NCI-H226 (cell line): ENCODE measurements around the gene MGAT5B.
"Not testable (repeated sequence)": the region's sequence is repeated elsewhere in the genome, so short reads cannot be mapped to it uniquely, and the experiment has no call there.

Source experiments
- DNase-seq: peaks from one replicate; pipeline ENCODE4 v3.0.0-alpha.2; 2015

The MGAT5B gene

GRCh38 chr17:76849160-76849559, 19.0 kb upstream of the MGAT5B start:
- DNase-seq = not testable (repeated sequence)

GRCh38 chr17:76852843-76853242, 15.4 kb upstream of the MGAT5B start:
- no peak for DNase-seq

GRCh38 chr17:76855105-76855504, 13.1 kb upstream of the MGAT5B start:
- no peak for DNase-seq

GRCh38 chr17:76862079-76862478, 6.1 kb upstream of the MGAT5B start:
- no peak for DNase-seq

- no peak for DNase-seq
Measured at GRCh38 chr17:76862494-76862893, 5.7 kb upstream of the MGAT5B start.

DNA sequence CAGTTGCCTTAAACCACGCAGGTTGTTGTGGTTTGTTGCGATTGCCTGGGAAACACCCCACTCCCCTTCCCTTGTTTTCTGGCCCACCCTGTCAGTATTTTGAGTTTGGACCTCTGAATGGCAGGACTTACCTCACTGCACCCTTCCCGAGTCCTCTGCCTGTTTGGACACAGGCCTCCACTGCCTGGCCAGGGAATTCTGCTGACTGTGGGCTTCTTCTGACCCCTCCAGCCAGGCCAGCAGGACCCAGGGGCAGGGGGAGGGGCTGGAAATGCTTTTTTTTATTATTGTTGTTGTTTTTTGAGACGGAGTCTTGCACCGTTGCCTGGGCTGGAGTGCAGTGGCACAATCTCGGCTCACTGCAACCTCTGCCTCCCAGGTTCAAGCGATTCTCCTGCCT, 4.2 kb upstream of the MGAT5B start:
- no peak for DNase-seq

DNA sequence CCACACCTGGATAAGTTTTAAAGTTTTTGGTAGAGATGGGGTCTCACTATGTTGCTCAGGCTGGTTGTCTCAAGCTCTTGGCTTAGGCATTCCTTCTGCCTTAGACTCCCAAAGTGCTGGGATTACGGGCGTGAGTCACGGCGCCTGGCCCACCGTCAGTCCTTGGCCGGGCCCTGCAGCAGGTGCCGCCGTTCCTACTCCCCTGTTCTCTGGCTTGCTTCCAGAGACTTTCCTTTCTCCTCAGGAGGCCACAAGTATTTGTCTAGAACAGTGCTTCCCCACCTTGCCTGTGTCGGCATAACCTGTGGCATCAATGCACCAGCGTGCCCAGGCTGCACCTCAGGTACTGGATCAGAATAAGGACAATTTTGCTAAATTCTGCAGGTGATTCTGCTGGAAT, 3.0 kb upstream of the MGAT5B start:
- no peak for DNase-seq

- DNase-seq = no peak
Measured at GRCh38 chr17:76866203-76866602, 2.0 kb upstream of the MGAT5B start.

GRCh38 chr17:76866774-76867577, 1.2 kb upstream of the MGAT5B start:
- DNase-seq = peak; percentile 87

- DNase-seq = peak; percentile 84
Measured at GRCh38 chr17:76867578-76868175, 527 bp upstream of the MGAT5B start.

DNA sequence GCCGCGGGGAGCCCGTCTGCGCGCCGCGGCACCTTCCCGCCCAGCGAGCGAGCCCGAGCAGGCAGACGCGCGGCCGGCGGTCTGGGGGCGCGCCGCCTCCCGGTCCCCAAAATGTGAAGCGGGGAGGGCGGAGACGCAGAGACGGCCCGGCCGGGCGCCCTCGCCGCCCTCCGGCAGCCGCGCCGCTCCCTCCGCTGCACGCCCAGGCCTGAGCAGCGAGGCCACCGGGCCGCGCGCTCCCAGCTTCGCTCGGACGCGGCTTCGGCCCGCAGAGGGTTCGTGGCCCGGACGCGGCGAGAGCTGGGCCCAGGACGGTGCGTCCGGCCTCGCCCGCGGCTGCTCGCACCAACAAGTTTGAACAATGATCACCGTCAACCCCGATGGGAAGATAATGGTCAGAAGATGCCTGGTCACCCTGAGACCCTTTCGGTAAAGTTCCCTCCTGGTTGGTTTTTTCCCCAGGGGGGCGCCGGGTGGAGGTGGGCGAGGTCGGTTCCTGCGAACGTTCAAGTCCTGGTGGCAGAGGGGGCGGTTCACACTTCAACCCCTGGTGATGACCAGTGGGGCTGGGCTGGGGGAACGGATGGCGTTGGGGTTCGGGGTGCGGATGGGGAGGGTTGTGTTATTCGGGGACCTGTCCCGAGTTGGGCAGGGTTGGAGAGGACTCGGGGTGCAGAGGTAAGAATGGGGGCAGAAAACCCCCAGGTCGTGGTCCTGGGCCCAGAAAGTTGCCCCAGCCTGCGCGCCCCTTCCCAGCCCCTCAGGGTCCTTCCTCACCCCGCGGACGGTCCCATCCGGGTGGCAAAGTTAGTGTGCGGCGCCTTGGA, 678 bp downstream of the MGAT5B start:
- DNase-seq = no peak

GRCh38 chr17:76869496-76870376, 1.5 kb downstream of the MGAT5B start:
- no peak for DNase-seq

GRCh38 chr17:76870377-76870714, 2.1 kb downstream of the MGAT5B start:
- no peak for DNase-seq

GRCh38 chr17:76871668-76872067, 3.5 kb downstream of the MGAT5B start:
- DNase-seq = no peak

DNA sequence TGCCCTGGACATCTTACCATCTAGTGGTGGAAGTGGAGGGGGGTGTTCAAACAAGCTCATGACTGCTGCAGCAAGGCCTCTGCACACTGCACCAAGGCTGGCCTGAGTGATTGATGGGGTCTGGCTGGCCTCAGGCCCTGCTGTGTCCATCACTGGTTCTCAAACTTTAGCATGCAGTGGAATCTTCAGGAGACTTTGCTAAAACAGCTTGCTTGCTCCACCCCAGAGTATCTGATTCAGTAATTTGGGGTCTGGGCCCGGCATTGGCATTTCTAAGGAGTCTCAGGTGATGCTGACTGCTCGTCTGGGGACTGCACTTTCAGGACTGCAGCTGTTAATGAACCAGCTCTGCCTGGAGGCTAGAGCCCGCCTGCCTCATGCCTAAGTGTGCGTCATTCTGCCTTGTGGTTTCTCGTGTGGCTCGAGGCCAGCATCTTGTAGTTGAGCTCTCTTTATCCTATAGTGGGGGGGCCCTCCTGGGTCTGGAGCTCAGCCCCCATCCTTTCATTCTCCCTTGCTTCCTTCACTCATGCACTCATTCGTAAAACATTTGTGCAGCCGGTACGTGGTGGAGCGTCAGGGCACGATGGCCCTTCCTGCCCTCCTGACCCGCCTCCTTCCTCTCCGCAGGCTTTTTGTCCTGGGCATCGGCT, 4.1 kb downstream of the MGAT5B start:
- DNase-seq = peak; percentile 99

GRCh38 chr17:76872874-76873221, 4.6 kb downstream of the MGAT5B start:
- no peak for DNase-seq

DNA sequence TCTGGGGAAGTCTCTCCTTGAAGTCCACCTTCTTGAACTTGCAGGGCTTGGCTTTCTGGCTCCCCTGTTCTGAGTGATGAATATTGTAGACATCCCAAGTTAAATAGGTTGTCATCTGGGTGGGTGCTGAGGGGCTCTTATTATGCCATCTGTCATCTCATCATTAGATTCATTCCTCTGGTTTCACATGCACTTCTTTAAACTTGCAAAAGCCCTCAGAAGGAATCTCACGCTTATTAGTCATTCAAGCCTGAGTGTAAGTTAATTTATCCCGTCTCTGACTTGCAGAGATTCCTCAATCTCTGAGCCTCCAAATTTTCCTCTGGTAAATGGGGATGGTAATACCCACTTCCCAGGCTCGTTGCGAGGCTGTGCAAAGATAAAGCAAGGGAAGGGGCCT, 5.7 kb downstream of the MGAT5B start:
- DNase-seq = no peak

GRCh38 chr17:76877437-76877836, 9.2 kb downstream of the MGAT5B start:
- DNase-seq = no peak

GRCh38 chr17:76878568-76878967, 10.4 kb downstream of the MGAT5B start:
- no peak for DNase-seq

DNA sequence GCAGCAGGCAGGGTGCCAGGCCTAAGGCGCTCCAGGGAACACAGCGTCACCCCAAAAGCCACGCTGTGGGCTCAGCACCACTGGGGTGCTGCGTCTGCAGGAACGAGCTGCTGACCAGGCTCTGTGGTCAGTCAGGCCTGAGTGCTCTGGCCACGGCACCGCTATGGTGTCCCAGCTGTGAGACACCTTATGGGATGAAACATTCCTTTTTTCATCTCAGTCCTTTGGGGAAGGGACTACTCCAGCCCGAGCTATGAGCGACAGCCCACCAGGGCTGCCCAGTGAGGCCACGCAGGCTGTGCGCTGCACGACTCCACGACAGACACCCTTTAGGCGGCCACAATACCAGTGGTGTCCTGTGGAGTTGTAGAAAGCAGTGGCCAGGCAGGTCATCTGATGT, 11.1 kb downstream of the MGAT5B start:
- no peak for DNase-seq

DNA sequence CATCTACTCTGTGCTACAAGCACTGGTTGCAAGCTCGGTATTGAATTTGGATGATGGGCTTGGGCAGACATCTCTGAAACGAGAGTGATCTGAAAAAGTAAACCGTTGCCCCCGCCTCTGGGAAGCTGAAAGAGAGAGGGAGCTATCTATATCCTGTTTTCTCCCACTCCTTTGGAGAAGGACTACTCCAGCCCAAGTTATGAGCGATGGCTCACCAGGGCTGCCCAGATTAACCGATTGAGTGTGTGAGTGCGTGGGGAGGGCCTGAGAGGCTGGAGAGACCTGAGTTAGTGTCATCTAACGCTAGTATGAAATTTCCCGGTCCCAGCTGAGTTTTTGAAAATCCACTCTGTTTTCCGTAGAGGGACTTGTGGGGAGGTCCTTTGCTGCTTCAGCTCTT, 11.5 kb downstream of the MGAT5B start:
- no peak for DNase-seq

- DNase-seq = no peak
Measured at GRCh38 chr17:76880268-76880667, 12.1 kb downstream of the MGAT5B start.

DNA sequence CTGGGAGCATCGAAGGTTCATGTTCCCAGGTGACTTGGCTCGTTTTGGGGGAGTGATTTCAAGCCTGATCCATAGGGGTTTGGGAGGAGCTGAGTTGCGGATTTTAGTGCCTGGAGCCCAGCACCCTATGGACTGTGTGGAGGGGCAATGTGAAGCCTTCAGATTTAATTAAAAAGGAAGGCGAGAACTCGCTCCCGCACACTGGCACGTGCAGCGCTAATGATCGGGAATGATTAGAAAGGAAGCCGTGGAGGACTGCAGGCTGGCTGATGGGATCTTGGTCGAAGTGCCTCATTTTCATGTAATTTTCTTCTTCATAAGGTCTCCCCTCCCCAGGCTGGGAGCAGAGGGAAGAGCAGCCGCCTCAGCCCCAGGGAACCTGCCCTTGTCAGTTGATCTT, 12.8 kb downstream of the MGAT5B start:
- no peak for DNase-seq
